A673 (cell line): ENCODE results near the gene MAGI3. TPM values are rescaled to one million over a fixed set of nuclear protein-coding genes. Genes with fewer than 3 reads are reported as not detected.

Experiments used
- BruUV-seq: library from RNA; stranded (reverse); fragments of 400-500 nt; replicated peaks from 2 replicates; lab custom pipeline; 2021; lab: Mats Ljungman, UMichigan
- CTCF ChIA-PET: fragments of 300-600 bp; sonication (Branson Sonifier 250); formaldehyde crosslinking; loops from one replicate; lab custom pipeline; 2022; ENCODE audit warnings: antibody characterized with exemption; lab: Charles Lee
- POLR2A ChIA-PET: fragments of 300-600 bp; sonication (Branson Sonifier 250); formaldehyde crosslinking; loops from one replicate; lab custom pipeline; 2022; ENCODE audit warnings: antibody characterized with exemption; ENCODE audit not compliant: low non-redundant PET; lab: Charles Lee
- DNase-seq: peaks from one replicate; pipeline ENCODE4 v3.0.0-alpha.2; 2015; ENCODE audit warnings: low spot score
- H3K27ac ChIP-seq: fragments of 200-600 bp; sonication (generic); 2 replicates; pipeline ENCODE4 v1.5.1; 2016; ENCODE audit warnings: mixed run types, low read depth, mild to moderate bottlenecking, mixed read lengths, antibody characterized with exemption, low read length; ENCODE audit not compliant: poor library complexity, severe bottlenecking
- H3K27me3 ChIP-seq: fragments of 200-600 bp; sonication (generic); replicated peaks from 2 replicates; pipeline ENCODE4 v1.6.1; 2017; ENCODE audit warnings: mixed run types, low read depth, mild to moderate bottlenecking, mixed read lengths, antibody characterized with exemption, low read length; ENCODE audit not compliant: insufficient read depth, poor library complexity
- H3K36me3 ChIP-seq: fragments of 200-600 bp; sonication (generic); 2 replicates; pipeline ENCODE4 v1.6.1; 2016; ENCODE audit warnings: mixed run types, mild to moderate bottlenecking, mixed read lengths, antibody characterized with exemption, low read length; ENCODE audit not compliant: insufficient read depth, poor library complexity, severe bottlenecking
- H3K4me1 ChIP-seq: fragments of 200-600 bp; sonication (generic); 2 replicates; pipeline ENCODE4 v1.6.1; 2017; ENCODE audit warnings: mixed run types, mild to moderate bottlenecking, mixed read lengths, antibody characterized with exemption, low read length; ENCODE audit not compliant: insufficient read depth, poor library complexity, severe bottlenecking
- H3K4me3 ChIP-seq: fragments of 200-600 bp; sonication (generic); 2 replicates; pipeline ENCODE4 v1.5.1; 2016; ENCODE audit warnings: low read depth, mixed run types, mild to moderate bottlenecking, mixed read lengths, low read length; ENCODE audit not compliant: poor library complexity, severe bottlenecking
- H3K9me3 ChIP-seq: fragments of 200-600 bp; sonication (generic); 2 replicates; pipeline ENCODE4 v1.6.1; 2016; ENCODE audit warnings: mixed run types, low read depth, mild to moderate bottlenecking, mixed read lengths, antibody characterized with exemption, low read length; ENCODE audit not compliant: poor library complexity, severe bottlenecking
- CTCF ChIP-seq: fragments of 300-800, 200-600 bp; sonication (generic); conservative IDR thresholded peaks from 2 replicates; pipeline ENCODE4 v1.5.1; 2017; ENCODE audit warnings: low read depth, mild to moderate bottlenecking, antibody characterized with exemption, low read length, moderate library complexity, mixed read lengths
- EZH2 ChIP-seq: fragments of 200-600 bp; sonication (generic); IDR thresholded peaks from 2 replicates; pipeline ENCODE4 v1.6.1; 2017; ENCODE audit warnings: borderline replicate concordance, low read depth, mild to moderate bottlenecking, mixed read lengths, antibody characterized with exemption, low read length; ENCODE audit not compliant: poor library complexity, severe bottlenecking
- intact Hi-C: fragments of 100-400 bp; cut with micrococcal nuclease; formaldehyde crosslinking; loops from one replicate; pipeline ENCODE4 v1.10.0; 2022; ENCODE audit not compliant: unreplicated experiment
- total RNA-seq: library from RNA; stranded (reverse); gene quantifications from 2 replicates; pipeline ENCODE4 v1.2.3, GENCODE V29; 2021

MAGI3 gene
- total RNA-seq, 1 experiment from 2014 or later = 5.1 TPM

GRCh38 chr1:113605146-113605545 lies 214.8 kb downstream of the MAGI3 start:
- DNase-seq = no peak
- TF ChIP-seq EZH2 = no peak
- no peak for TF ChIP-seq CTCF
- Histone ChIP-seq H3K36me3 (no peaks in the 10 kb centered on the region), H3K27ac (no peak overlapping the region), H3K9me3 (no peaks in the 10 kb centered on the region), H3K4me3 (no peak overlapping the region), H3K27me3 (no peaks in the 10 kb centered on the region), H3K4me1 (no peaks in the 10 kb centered on the region)
- POLR2A ChIA-PET = no interaction called here
- intact Hi-C loops = no loop called here
- no TSS peak for BruUV-seq
- CTCF ChIA-PET = no interaction called here

GRCh38 chr1:113608399-113608798 lies 218.1 kb downstream of the MAGI3 start:
- DNase-seq = no peak
- BruUV-seq = no TSS peak
- intact Hi-C loops = no loop called here

GRCh38 chr1:113610372-113610771 lies 220.1 kb downstream of the MAGI3 start:
- no peaks in the 10 kb centered on the region for H3K4me1 ChIP-seq
- intact Hi-C loops = no loop called here
- H3K27me3 ChIP-seq = no peaks in the 10 kb centered on the region
- ChIA-PET CTCF (no interaction called here), POLR2A (no interaction called here)
- no TSS peak for BruUV-seq
- H3K27ac ChIP-seq = no peak overlapping the region
- DNase-seq = no peak
- H3K9me3 ChIP-seq = no peaks in the 10 kb centered on the region
- no peaks in the 10 kb centered on the region for H3K36me3 ChIP-seq
- no peak for TF ChIP-seq EZH2
- TF ChIP-seq CTCF = no peak
- no peak overlapping the region for H3K4me3 ChIP-seq

More at GRCh38 chr1:113608399-113608798, 218.1 kb downstream of the MAGI3 start:
- no peaks in the 10 kb centered on the region for H3K27me3 ChIP-seq
- no peak overlapping the region for H3K27ac ChIP-seq
- H3K4me1 ChIP-seq = no peaks in the 10 kb centered on the region
- no peaks in the 10 kb centered on the region for H3K9me3 ChIP-seq
- CTCF ChIA-PET = no interaction called here
- H3K4me3 ChIP-seq = no peak overlapping the region
- POLR2A ChIA-PET = no interaction called here
- H3K36me3 ChIP-seq = no peaks in the 10 kb centered on the region
- TF ChIP-seq CTCF (no peak), EZH2 (no peak)
